Endothelial cell of umbilical vein (primary cell): Measurements from ENCODE around the gene HACE1. TPM values are rescaled to one million over a fixed set of nuclear protein-coding genes. Genes with fewer than 3 reads are reported as not detected.
A peak's percentile ranks its signal among the peaks of the same experiment; 100 is the strongest.

Source experiments
- BruUV-seq: library from RNA; stranded (reverse); fragments of 400-500 nt; replicated peaks from 2 replicates; lab custom pipeline; 2021; lab: Mats Ljungman, UMichigan
- CTCF ChIA-PET: fragments of 300-600, 350-600 bp; sonication (Branson Sonifier 250); formaldehyde crosslinking; loops from one replicate; lab custom pipeline; 2021; ENCODE audit warnings: antibody characterized with exemption, inconsistent platforms; lab: Charles Lee
- POLR2A ChIA-PET: fragments of 300-600, 350-600 bp; sonication (Branson Sonifier 250); formaldehyde crosslinking; loops from one replicate; lab custom pipeline; 2021; ENCODE audit warnings: antibody characterized with exemption, inconsistent platforms; lab: Charles Lee
- DNase-seq: peaks from one replicate; pipeline ENCODE4 v3.0.0-alpha.2; 2011; ENCODE audit warnings: low read depth, low spot score
- FAIRE-seq: peaks from 2 replicates; lab custom pipeline; 2011; peaks lifted over from hg19 to GRCh38; lab: Jason Lieb, UNC
- H2AFZ ChIP-seq: 2 replicates; pipeline ENCODE4 v1.6.0; 2012; ENCODE audit warnings: low read depth, low read length, control low read depth, inconsistent platforms
- H3K27ac ChIP-seq: 2 replicates; pipeline ENCODE4 v1.5.1; 2011; ENCODE audit warnings: low read depth, mild to moderate bottlenecking, control low read depth, low read length, moderate library complexity; ENCODE audit not compliant: insufficient read depth
- H3K27me3 ChIP-seq, 2 experiments: 2 replicates each; pipeline versions ENCODE4 v1.6.0 to v1.6.1; 2011; ENCODE audit warnings: low read length in 2 of 2, mixed read lengths in 1 of 2; ENCODE audit not compliant: control insufficient read depth in 2 of 2, insufficient read depth in 2 of 2
- H3K36me3 ChIP-seq, 2 experiments: 2 replicates in 1 of 2; 3 replicates in 1 of 2; pipeline ENCODE4 v1.5.1; 2011; ENCODE audit warnings: low read length in 2 of 2, mild to moderate bottlenecking in 1 of 2, moderate library complexity in 1 of 2; ENCODE audit not compliant: control insufficient read depth in 2 of 2, insufficient read depth in 2 of 2; ENCODE audit errors: extremely low read depth in 1 of 2
- H3K4me1 ChIP-seq: 3 replicates; pipeline ENCODE4 v1.5.1; 2011; ENCODE audit warnings: mild to moderate bottlenecking, low read length; ENCODE audit not compliant: control insufficient read depth, insufficient read depth; ENCODE audit errors: extremely low read depth
- H3K4me2 ChIP-seq: 2 replicates; pipeline ENCODE4 v1.6.1; 2011; ENCODE audit warnings: low read length, control low read depth, mixed read lengths; ENCODE audit not compliant: insufficient read depth
- H3K4me3 ChIP-seq, 3 experiments: fragments of 200-600 bp in 1 of 3; sonication (generic), shearing (Covaris generic) in 1 of 3; replicated peaks in 1 of 3; 2 replicates each; pipeline ENCODE4 v1.5.1; 2011 to 2016; ENCODE audit warnings: control low read depth in 3 of 3, low read length in 3 of 3, mild to moderate bottlenecking in 2 of 3, inconsistent platforms in 1 of 3, low read depth in 1 of 3, moderate library complexity in 1 of 3; ENCODE audit not compliant: insufficient read depth in 1 of 3
- H3K79me2 ChIP-seq: 2 replicates; pipeline ENCODE4 v1.6.0; 2012; ENCODE audit warnings: low read length, inconsistent platforms; ENCODE audit not compliant: control insufficient read depth, insufficient read depth
- H3K9ac ChIP-seq: replicated peaks from 2 replicates; pipeline ENCODE3; 2011; ENCODE audit warnings: low read length, control low read depth; ENCODE audit not compliant: insufficient read depth; ENCODE audit errors: extremely low read depth
- H3K9me1 ChIP-seq: replicated peaks from 3 replicates; pipeline ENCODE4 v1.6.0; 2011; ENCODE audit warnings: mild to moderate bottlenecking, low read length; ENCODE audit not compliant: control insufficient read depth, insufficient read depth; ENCODE audit errors: extremely low read depth
- H3K9me3 ChIP-seq: replicated peaks from 2 replicates; pipeline ENCODE4 v1.5.1; 2012; ENCODE audit warnings: low read length, inconsistent platforms; ENCODE audit not compliant: control insufficient read depth, insufficient read depth
- H4K20me1 ChIP-seq: replicated peaks from 2 replicates; pipeline ENCODE3; 2011; ENCODE audit warnings: mild to moderate bottlenecking, low read length; ENCODE audit not compliant: control insufficient read depth, insufficient read depth; ENCODE audit errors: extremely low read depth
- CTCF ChIP-seq, 2 donors: IDR thresholded peaks; 1 replicate in 1 of 2; 2 replicates in 1 of 2; pipeline ENCODE4 v1.5.1; 2011; ENCODE audit warnings: low read length in 2 of 2, mild to moderate bottlenecking in 2 of 2, moderate library complexity in 2 of 2, control low read depth in 1 of 2, inconsistent platforms in 1 of 2, low read depth in 1 of 2; ENCODE audit not compliant: insufficient read depth in 1 of 2; ENCODE audit errors: extremely low read depth in 1 of 2
- EZH2 ChIP-seq: IDR thresholded peaks from 2 replicates; pipeline ENCODE4 v1.6.1; 2012; ENCODE audit warnings: borderline replicate concordance, low read depth, mild to moderate bottlenecking, moderate library complexity, low read length, inconsistent platforms; ENCODE audit not compliant: severe bottlenecking
- FOS ChIP-seq: IDR thresholded peaks from 2 replicates; pipeline ENCODE4 v1.6.1; 2011; ENCODE audit warnings: mild to moderate bottlenecking, low read length, moderate library complexity, borderline replicate concordance; ENCODE audit not compliant: insufficient read depth
- GATA2 ChIP-seq: IDR thresholded peaks from 2 replicates; pipeline ENCODE4 v1.7.0; 2011; ENCODE audit warnings: low read depth, mild to moderate bottlenecking, moderate library complexity, mixed read lengths, low read length; ENCODE audit not compliant: insufficient read length, insufficient read depth
- JUN ChIP-seq: IDR thresholded peaks from 2 replicates; pipeline ENCODE4 v1.6.1; 2011; ENCODE audit warnings: borderline replicate concordance, low read depth; ENCODE audit not compliant: insufficient read length, insufficient read depth
- MYC ChIP-seq: IDR thresholded peaks from one replicate; pipeline ENCODE4 v1.6.1; 2011; ENCODE audit warnings: mild to moderate bottlenecking, low read depth, low read length
- POLR2A ChIP-seq: IDR thresholded peaks from 2 replicates; pipeline ENCODE4 v1.6.1; 2012; ENCODE audit warnings: low read depth, mild to moderate bottlenecking, control low read depth, low read length
- POLR2AphosphoS5 ChIP-seq: IDR thresholded peaks from 2 replicates; pipeline ENCODE4 v1.6.1; 2012; ENCODE audit warnings: low read depth, mild to moderate bottlenecking, control low read depth, low read length, moderate library complexity; ENCODE audit not compliant: insufficient read depth
- dilution Hi-C: fragments of 300-500 bp; cut with MboI; formaldehyde crosslinking; loops from one replicate; pipeline ENCODE4 v1.15.0; 2019; ENCODE audit warnings: low sequenced_read_pairs; ENCODE audit not compliant: extremely low pct_ligation_motif_present
- intact Hi-C: fragments of 100-400 bp; cut with micrococcal nuclease; formaldehyde crosslinking; loops from one replicate; pipeline ENCODE4 v1.10.0; 2022
- polyA plus RNA-seq, 4 experiments: library from polyadenylated mRNA; depleted of rRNA in 3 of 4; stranded (reverse) in 3 of 4; unstranded in 1 of 4; fragments of >200 nt; gene quantifications; 2 replicates each; pipeline versions ENCODE4 v1.2.1 to v1.2.3, GENCODE V29; 2011 to 2012; ENCODE audit warnings: missing spikeins in 1 of 4
- total RNA-seq: library from RNA; stranded (reverse); gene quantifications from 2 replicates; pipeline ENCODE4 v1.2.3, GENCODE V29; 2021
- TF ChIP-seq, protein P1 (sequence below): IDR thresholded peaks from 2 replicates; pipeline ENCODE4 v1.6.1; 2011; ENCODE audit not compliant: insufficient read depth, insufficient read length

HACE1 gene
- total and polyA plus RNA-seq, 2 donors (not counting 3 experiments of a cell fraction or from before 2014, with no cell fraction given): 4.9 to 14.8 TPM

- Histone ChIP-seq H3K9ac (peak overlapping the region; percentile 29), H4K20me1 (no peaks in the 10 kb centered on the region), H2AFZ (peak overlapping the region; percentile 74), H3K27me3 (no peaks in the 10 kb centered on the region), H3K9me3 (no peaks in the 10 kb centered on the region), H3K9me1 (no peaks in the 10 kb centered on the region), H3K4me3 (peak overlapping the region in 1 of 3 experiments; percentile 78), H3K79me2 (peaks cover 11% of the 10 kb centered on the region), H3K4me1 (peaks cover 8% of the 10 kb centered on the region), H3K4me2 (peak overlapping the region; percentile 56), H3K27ac (no peak overlapping the region), H3K36me3 (no peaks in the 10 kb centered on the region)
- no peak for TF ChIP-seq POLR2AphosphoS5
- TF ChIP-seq CTCF (IDR thresholded peaks at IDR 0.05; ENCODE audit: extremely low read depth in 1 of 2, insufficient read depth in 1 of 2, low read depth in 1 of 2, low read length in 2 of 2): no peak
- no peak for TF ChIP-seq EZH2
- TF ChIP-seq MYC: no peak
- ChIA-PET POLR2A (interaction anchor here (1.2 kb wide), 1 partner anchor 8 kb away, joined by 3 read pairs; no protein-coding TSS in a partner anchor), CTCF (interaction anchor here (1.3 to 2.5 kb wide), 3 partner anchors 15 to 217 kb away, joined by 4 to 10 read pairs (median 7); no protein-coding TSS in a partner anchor)
- no peak for FAIRE-seq
- intact Hi-C loops: no loop called here
- no TSS peak for BruUV-seq
- dilution Hi-C loops: no loop called here
- DNase-seq: no peak
Measured at GRCh38 chr6:104860221-104860620, 502 bp upstream of the HACE1 start.

DNA sequence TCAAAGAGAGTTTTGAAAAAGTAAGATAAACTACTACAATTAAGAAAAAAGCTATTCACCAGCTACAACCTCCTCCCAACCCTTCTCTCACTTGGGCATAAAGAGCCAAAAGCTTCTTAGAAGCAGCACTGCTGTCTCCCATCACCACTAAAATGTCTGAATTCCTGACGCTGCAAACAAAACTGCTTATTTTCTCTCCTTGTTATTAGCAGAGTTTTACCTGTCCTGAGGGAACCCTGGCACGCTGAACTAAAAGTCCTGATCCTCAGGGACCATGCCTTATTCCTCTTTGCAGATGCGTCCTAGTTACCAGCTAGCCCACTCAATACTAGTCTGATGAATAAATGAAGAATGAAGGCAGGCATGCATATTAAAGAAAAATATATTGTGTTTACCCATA lies 1.1 kb downstream of the HACE1 start:
- BruUV-seq: TSS peak; percentile 33
- no peak for FAIRE-seq
- no peak overlapping the region for H3K27ac ChIP-seq

More for the DNA sequence above, 1.1 kb downstream of the HACE1 start:
- H3K9ac ChIP-seq: peak overlapping the region; percentile 72
- H3K36me3 ChIP-seq: no peaks in the 10 kb centered on the region
- peak; percentile 29 for DNase-seq
- H3K4me1 ChIP-seq: peaks cover 8% of the 10 kb centered on the region
- peak overlapping the region; percentile 57 to 87 (median 78) for H3K4me3 ChIP-seq
- H3K9me1 ChIP-seq: no peaks in the 10 kb centered on the region
- peaks cover 11% of the 10 kb centered on the region for H3K79me2 ChIP-seq
- no peaks in the 10 kb centered on the region for H3K27me3 ChIP-seq
- intact Hi-C loops (loop anchor here (2.0 to 10.0 kb wide), 3 partner anchors 68 to 154 kb away; no protein-coding TSS in a partner anchor), dilution Hi-C loops (no loop called here)
- no peak for TF ChIP-seq GATA2
- TF ChIP-seq FOS: no peak
- TF ChIP-seq JUN: no peak
- no peak for TF ChIP-seq MYC
- TF ChIP-seq, protein P1, sequence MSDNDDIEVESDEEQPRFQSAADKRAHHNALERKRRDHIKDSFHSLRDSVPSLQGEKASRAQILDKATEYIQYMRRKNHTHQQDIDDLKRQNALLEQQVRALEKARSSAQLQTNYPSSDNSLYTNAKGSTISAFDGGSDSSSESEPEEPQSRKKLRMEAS: no peak
- TF ChIP-seq EZH2: no peak
- no peak for TF ChIP-seq POLR2AphosphoS5
- TF ChIP-seq CTCF (IDR thresholded peaks at IDR 0.05; ENCODE audit: extremely low read depth in 1 of 2, insufficient read depth in 1 of 2, low read depth in 1 of 2, low read length in 2 of 2): no peak
- TF ChIP-seq POLR2A: no peak
- no peaks in the 10 kb centered on the region for H3K9me3 ChIP-seq
- no peaks in the 10 kb centered on the region for H4K20me1 ChIP-seq
- peak overlapping the region; percentile 43 for H2AFZ ChIP-seq
- ChIA-PET CTCF (interaction anchor here (0.8 to 2.5 kb wide), 6 partner anchors 10 to 331 kb away, joined by 3 to 10 read pairs (median 4); no protein-coding TSS in a partner anchor), POLR2A (no interaction called here)
- peak overlapping the region; percentile 85 for H3K4me2 ChIP-seq
